Dedifferentiated amniotic fluid mesenchymal stem cell (primary cell): ENCODE data around the gene CELF2.

Experiments used
- DNase-seq: peaks from one replicate; pipeline ENCODE4 v3.0.0-alpha.2; 2016; ENCODE audit errors: extremely low spot score

The CELF2 gene

GRCh38 chr10:11131112-11131639 is 113.5 kb downstream of the CELF2 start:
- no peak for DNase-seq

- no peak for DNase-seq
Measured at GRCh38 chr10:11134411-11134810, 116.7 kb downstream of the CELF2 start.

- DNase-seq, result no peak
Measured at GRCh38 chr10:11135709-11136108, 118.0 kb downstream of the CELF2 start.

- no peak for DNase-seq
Measured at GRCh38 chr10:11138314-11139033, 120.8 kb downstream of the CELF2 start.

GRCh38 chr10:11140963-11141362 is 123.3 kb downstream of the CELF2 start:
- no peak for DNase-seq

- no peak for DNase-seq
Measured at GRCh38 chr10:11141571-11142091, 124.0 kb downstream of the CELF2 start.

GRCh38 chr10:11142777-11143176 is 125.1 kb downstream of the CELF2 start:
- no peak for DNase-seq

- no peak for DNase-seq
Measured at GRCh38 chr10:11143242-11143641, 125.6 kb downstream of the CELF2 start.

GRCh38 chr10:11144626-11145494 is 127.2 kb downstream of the CELF2 start:
- DNase-seq, result no peak

- DNase-seq, result no peak
Measured at GRCh38 chr10:11145495-11145855, 127.8 kb downstream of the CELF2 start.

GRCh38 chr10:11146402-11147171 is 128.9 kb downstream of the CELF2 start:
- no peak for DNase-seq

- no peak for DNase-seq
Measured at GRCh38 chr10:11147722-11148121, 130.1 kb downstream of the CELF2 start.

GRCh38 chr10:11148142-11149028 is 130.7 kb downstream of the CELF2 start:
- DNase-seq, result no peak

- no peak for DNase-seq
Measured at GRCh38 chr10:11149807-11150141, 132.1 kb downstream of the CELF2 start.

GRCh38 chr10:11150231-11150731 is 132.6 kb downstream of the CELF2 start:
- DNase-seq, result no peak

GRCh38 chr10:11150879-11151415 is 133.3 kb downstream of the CELF2 start:
- no peak for DNase-seq

- no peak for DNase-seq
Measured at GRCh38 chr10:11152801-11153200, 135.1 kb downstream of the CELF2 start.

GRCh38 chr10:11153245-11153644 is 135.6 kb downstream of the CELF2 start:
- DNase-seq, result no peak

- no peak for DNase-seq
Measured at GRCh38 chr10:11153766-11154165, 136.1 kb downstream of the CELF2 start.

GRCh38 chr10:11154333-11154732 is 136.7 kb downstream of the CELF2 start:
- no peak for DNase-seq
